ENCODE data around the gene DHRS7. TPM values are rescaled to one million over a fixed set of nuclear protein-coding genes. Genes with fewer than 3 reads are reported as not detected.

DHRS7 gene
- total RNA-seq, 2 donors from 2014 or later: 58.3 to 63.9 TPM

GRCh38 chr14:60189923-60190840 lies 25.0 kb upstream of the DHRS7 start:
- DNase-seq (ENCODE audit: low spot score): no peak
- intact Hi-C loops (cut with DNase I): loop anchor here (5.0 to 10.0 kb wide), 2 partner anchors 125 to 223 kb away; no protein-coding TSS in a partner anchor

- intact Hi-C loops (cut with DNase I): loop anchor here (5.0 to 10.0 kb wide), 2 partner anchors 124 to 221 kb away; no protein-coding TSS in a partner anchor
- no peak for DNase-seq (ENCODE audit: low spot score)
Observed at GRCh38 chr14:60188696-60189095, 23.5 kb upstream of the DHRS7 start.

- intact Hi-C loops (cut with DNase I): loop anchor here (5.0 to 10.0 kb wide), 2 partner anchors 123 to 221 kb away; no protein-coding TSS in a partner anchor
- DNase-seq (ENCODE audit: low spot score): no peak
Observed at GRCh38 chr14:60188115-60188514, 22.9 kb upstream of the DHRS7 start.

- DNase-seq (ENCODE audit: low spot score): no peak
- intact Hi-C loops (cut with DNase I): loop anchor here (5.0 to 10.0 kb wide), 3 partner anchors 118 to 218 kb away; no protein-coding TSS in a partner anchor
Observed at GRCh38 chr14:60184905-60185555, 19.8 kb upstream of the DHRS7 start.

- intact Hi-C loops (cut with DNase I): loop anchor here (5.0 to 10.0 kb wide), 2 partner anchors 117 to 120 kb away; no protein-coding TSS in a partner anchor
- no peak for DNase-seq (ENCODE audit: low spot score)
Observed at GRCh38 chr14:60184146-60184904, 19.1 kb upstream of the DHRS7 start.

- DNase-seq (ENCODE audit: low spot score): no peak
- intact Hi-C loops (cut with DNase I): loop anchor here (5.0 to 10.0 kb wide), 2 partner anchors 116 to 119 kb away; no protein-coding TSS in a partner anchor
Observed at GRCh38 chr14:60183741-60184140, 18.5 kb upstream of the DHRS7 start.

- intact Hi-C loops (cut with DNase I): loop anchor here (5.0 to 10.0 kb wide), 2 partner anchors 116 to 118 kb away; no protein-coding TSS in a partner anchor
- no peak for DNase-seq (ENCODE audit: low spot score)
Observed at GRCh38 chr14:60183138-60183537, 17.9 kb upstream of the DHRS7 start.

GRCh38 chr14:60179431-60179869 lies 14.3 kb upstream of the DHRS7 start:
- no peak for DNase-seq (ENCODE audit: low spot score)

GRCh38 chr14:60178820-60179219 lies 13.6 kb upstream of the DHRS7 start:
- intact Hi-C loops (cut with DNase I): no loop called here
- no peak for DNase-seq (ENCODE audit: low spot score)

More at GRCh38 chr14:60179431-60179869, 14.3 kb upstream of the DHRS7 start:
- intact Hi-C loops (cut with DNase I): no loop called here

- no peak for DNase-seq (ENCODE audit: low spot score)
- intact Hi-C loops (cut with DNase I): no loop called here
Observed at GRCh38 chr14:60178164-60178563, 13.0 kb upstream of the DHRS7 start.

- intact Hi-C loops (cut with DNase I): no loop called here
- no peak for DNase-seq (ENCODE audit: low spot score)
Observed at GRCh38 chr14:60175255-60175902, 10.2 kb upstream of the DHRS7 start.

GRCh38 chr14:60174352-60175254 lies 9.4 kb upstream of the DHRS7 start:
- DNase-seq (ENCODE audit: low spot score): no peak
- intact Hi-C loops (cut with DNase I): no loop called here

- intact Hi-C loops (cut with DNase I): no loop called here
- DNase-seq (ENCODE audit: low spot score): no peak
Observed at GRCh38 chr14:60171690-60172089, 6.5 kb upstream of the DHRS7 start.

- DNase-seq (ENCODE audit: low spot score): no peak
- intact Hi-C loops (cut with DNase I): no loop called here
Observed at GRCh38 chr14:60170948-60171347, 5.8 kb upstream of the DHRS7 start.

GRCh38 chr14:60169722-60170121 lies 4.5 kb upstream of the DHRS7 start:
- no peak for DNase-seq (ENCODE audit: low spot score)

GRCh38 chr14:60166142-60166541 lies 944 bp upstream of the DHRS7 start:
- intact Hi-C loops (cut with DNase I): no loop called here
- no peak for DNase-seq (ENCODE audit: low spot score)

More at GRCh38 chr14:60169722-60170121, 4.5 kb upstream of the DHRS7 start:
- intact Hi-C loops (cut with DNase I): no loop called here

- no peak for DNase-seq (ENCODE audit: low spot score)
- intact Hi-C loops (cut with DNase I): no loop called here
Observed at GRCh38 chr14:60165547-60165876, 314 bp upstream of the DHRS7 start.

- DNase-seq (ENCODE audit: low spot score): no peak
- intact Hi-C loops (cut with DNase I): loop anchor here in 1 of 2 donors (5.0 kb wide), 1 partner anchor 72 kb away; the partner anchor contains the start of gene PCNX4
Observed at GRCh38 chr14:60164404-60164711, 840 bp downstream of the DHRS7 start.
